ENCODE measurements around the gene MRPS35. TPM values are rescaled to one million over a fixed set of nuclear protein-coding genes. Genes with fewer than 3 reads are reported as not detected.
A peak's percentile ranks its signal among the peaks of the same experiment; 100 is the strongest.
"Not testable (repeated sequence)": the region's sequence is repeated elsewhere in the genome, so short reads cannot be mapped to it uniquely, and the experiment has no call there.

MRPS35 gene
- total RNA-seq, 1 experiment from 2014 or later = 115 TPM

GRCh38 chr12:27709212-27709931 is 1.3 kb upstream of the MRPS35 start:
- DNase-seq (ENCODE audit: low read depth) = no peak

- peak; percentile 29 for DNase-seq (ENCODE audit: low read depth)
These were observed 570 bp upstream of the MRPS35 start for GRCh38 chr12:27709932-27710591.

- DNase-seq (ENCODE audit: low read depth) = no peak
These were observed 668 bp downstream of the MRPS35 start for GRCh38 chr12:27711317-27711682.

- DNase-seq (ENCODE audit: low read depth) = no peak
These were observed 1.3 kb downstream of the MRPS35 start for GRCh38 chr12:27711967-27712366.

GRCh38 chr12:27723212-27723611 is 12.6 kb downstream of the MRPS35 start:
- no peak for DNase-seq (ENCODE audit: low read depth)

GRCh38 chr12:27730097-27730588 is 19.5 kb downstream of the MRPS35 start:
- no peak for DNase-seq (ENCODE audit: low read depth)

- no peak for DNase-seq (ENCODE audit: low read depth)
These were observed 21.6 kb downstream of the MRPS35 start for GRCh38 chr12:27732281-27732680.

GRCh38 chr12:27733052-27733656 is 22.5 kb downstream of the MRPS35 start:
- peak; percentile 29 for DNase-seq (ENCODE audit: low read depth)

GRCh38 chr12:27733791-27734190 is 23.2 kb downstream of the MRPS35 start:
- no peak for DNase-seq (ENCODE audit: low read depth)

- DNase-seq (ENCODE audit: low read depth) = not testable (repeated sequence)
These were observed 23.7 kb downstream of the MRPS35 start for GRCh38 chr12:27734321-27734720.

- DNase-seq (ENCODE audit: low read depth) = no peak
These were observed 33.0 kb downstream of the MRPS35 start for GRCh38 chr12:27743601-27744000.

GRCh38 chr12:27745734-27746133 is 35.1 kb downstream of the MRPS35 start:
- not testable (repeated sequence) for DNase-seq (ENCODE audit: low read depth)

- no peak for DNase-seq (ENCODE audit: low read depth)
These were observed 36.6 kb downstream of the MRPS35 start for GRCh38 chr12:27747111-27747820.

GRCh38 chr12:27751386-27752047 is 40.9 kb downstream of the MRPS35 start:
- DNase-seq (ENCODE audit: low read depth) = no peak

- DNase-seq (ENCODE audit: low read depth) = no peak
These were observed 44.2 kb downstream of the MRPS35 start for GRCh38 chr12:27754795-27755194.

GRCh38 chr12:27756670-27757195 is 46.1 kb downstream of the MRPS35 start:
- no peak for DNase-seq (ENCODE audit: low read depth)

GRCh38 chr12:27762757-27763156 is 52.1 kb downstream of the MRPS35 start:
- no peak for DNase-seq (ENCODE audit: low read depth)

- no peak for DNase-seq (ENCODE audit: low read depth)
These were observed 56.0 kb downstream of the MRPS35 start for GRCh38 chr12:27766587-27766986.

- DNase-seq (ENCODE audit: low read depth) = no peak
These were observed 58.6 kb downstream of the MRPS35 start for GRCh38 chr12:27769142-27769673.

GRCh38 chr12:27771481-27772327 is 61.1 kb downstream of the MRPS35 start:
- DNase-seq (ENCODE audit: low read depth) = no peak

Measured in Daoy (cell line).